ENCODE data around the gene DLG2. TPM values are rescaled to one million over a fixed set of nuclear protein-coding genes. Genes with fewer than 3 reads are reported as not detected.
"Not testable (repeated sequence)": the region's sequence is repeated elsewhere in the genome, so short reads cannot be mapped to it uniquely, and the experiment has no call there.

DLG2 gene
- total RNA-seq, 1 donor = 1.1 TPM

DNA sequence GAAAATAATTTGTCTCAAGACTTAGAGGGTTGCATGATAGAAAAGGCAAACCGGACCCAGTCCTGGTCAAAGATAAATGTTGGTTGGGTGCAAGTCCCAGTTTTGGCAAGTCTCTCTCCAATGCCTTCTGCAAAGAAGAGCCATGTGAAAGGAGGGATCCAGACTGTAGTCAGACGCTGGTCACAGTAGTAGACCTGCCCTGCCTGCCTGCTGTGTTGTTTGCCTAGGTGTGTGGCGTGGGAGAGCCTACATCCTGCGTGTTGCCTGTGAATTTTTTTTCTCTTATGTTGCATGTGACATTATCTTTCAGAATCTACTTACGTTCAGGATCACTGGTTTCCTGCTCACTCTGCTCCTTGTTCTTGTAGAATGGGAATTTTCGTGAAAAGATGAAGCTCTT lies 2143.3 kb downstream of the DLG2 start:
- DNase-seq (ENCODE audit: low read depth in 2 of 3, low spot score in 2 of 3) = no peak

DNA sequence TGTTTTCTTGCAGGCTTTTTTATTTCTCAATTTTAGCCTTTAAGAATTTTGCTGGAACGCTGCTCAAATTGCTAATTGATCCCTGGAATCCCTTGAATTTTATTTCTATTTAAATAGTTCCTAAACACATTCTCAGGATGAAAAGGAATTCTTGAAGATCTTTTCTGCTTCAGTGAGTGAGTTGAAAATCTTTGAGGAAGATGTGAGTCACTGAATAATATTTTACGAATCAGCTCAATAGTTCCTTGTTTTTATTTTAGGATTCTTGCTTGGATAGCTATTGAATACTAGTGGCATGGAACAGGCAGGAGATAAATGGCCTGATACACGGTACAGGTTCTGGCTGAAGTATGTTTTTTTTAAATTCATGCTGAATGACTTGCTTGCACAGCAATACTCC lies 2146.3 kb downstream of the DLG2 start:
- no peak for DNase-seq (ENCODE audit: low read depth in 2 of 3, low spot score in 2 of 3)

DNA sequence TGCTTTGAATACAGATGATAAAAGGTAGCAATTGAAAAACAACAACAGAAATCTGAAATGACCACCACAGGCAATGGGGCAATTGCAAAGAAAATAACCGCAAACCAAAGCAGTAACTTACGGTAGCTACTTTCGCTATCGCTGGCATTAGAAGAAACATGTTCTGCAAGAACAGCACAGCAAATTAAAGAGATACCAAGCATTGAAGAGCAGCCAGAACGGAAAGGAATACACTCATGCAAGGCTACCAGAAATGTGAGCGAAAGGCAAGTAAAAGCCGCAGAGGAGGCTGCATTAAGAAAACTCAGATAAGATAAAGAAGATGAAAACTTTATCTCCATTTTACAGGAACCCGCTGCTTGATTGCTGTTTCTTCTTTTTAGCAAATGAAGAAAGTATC lies 2146.9 kb downstream of the DLG2 start:
- no peak for DNase-seq (ENCODE audit: low read depth in 2 of 3, low spot score in 2 of 3)

DNA sequence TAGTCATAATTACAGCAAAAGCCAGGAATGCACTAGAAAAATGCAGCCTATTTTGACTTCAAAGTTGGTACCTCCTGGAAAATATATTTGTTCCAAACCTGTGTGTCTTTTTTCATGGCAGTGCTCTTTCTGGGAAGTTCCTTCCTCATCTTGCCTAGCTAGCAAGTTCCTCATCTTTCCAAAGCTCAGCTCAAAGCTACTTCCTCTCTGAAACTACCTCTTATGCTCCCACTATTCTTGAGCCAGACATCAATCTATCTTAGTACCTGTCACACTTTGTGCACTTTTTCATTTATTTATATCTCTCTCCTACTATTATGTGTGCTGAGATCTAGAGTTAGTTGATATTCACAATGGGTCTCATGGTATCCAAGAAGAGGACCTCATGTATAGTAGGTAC lies 2149.4 kb downstream of the DLG2 start:
- no peak for DNase-seq (ENCODE audit: low read depth in 2 of 3, low spot score in 2 of 3)

DNA sequence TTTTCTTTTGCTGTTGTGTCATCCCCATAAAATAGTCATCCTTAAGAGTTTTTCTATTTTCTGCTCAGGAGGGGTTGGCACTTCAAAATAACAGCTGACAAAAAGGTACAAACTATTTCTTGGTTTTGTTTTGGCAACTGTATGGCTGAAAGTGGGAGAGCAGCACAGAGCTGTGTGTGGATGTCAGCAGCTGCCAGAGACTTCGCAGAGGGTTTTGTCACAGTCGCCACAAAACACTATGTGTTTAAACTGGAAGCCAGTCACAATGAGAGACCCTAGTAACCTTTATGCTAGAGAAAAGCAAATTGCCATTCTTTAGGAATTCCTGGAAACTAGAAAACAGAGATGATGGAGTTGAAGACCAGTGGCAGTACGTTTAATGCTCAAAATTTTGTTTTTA lies 2151.4 kb downstream of the DLG2 start:
- DNase-seq (ENCODE audit: low read depth in 2 of 3, low spot score in 2 of 3) = no peak

DNA sequence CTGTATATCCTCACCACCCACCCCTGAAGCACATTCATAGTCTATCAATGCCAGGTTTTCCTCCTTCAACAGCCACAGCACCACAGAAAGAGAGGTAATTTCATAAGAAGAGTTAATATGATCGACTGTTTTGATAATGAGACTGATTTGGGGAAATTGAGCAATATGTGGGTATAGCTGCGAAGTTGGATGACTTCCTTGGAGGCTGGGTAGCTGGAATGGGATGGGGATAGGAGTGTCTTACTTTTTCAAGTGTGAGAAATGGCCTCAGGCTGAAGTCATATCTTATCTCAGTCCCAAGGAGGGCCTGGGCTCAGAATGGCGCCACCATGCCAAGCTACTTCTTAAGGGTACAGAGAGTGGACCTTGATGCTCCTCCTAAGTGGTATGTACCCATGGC lies 2153.4 kb downstream of the DLG2 start:
- DNase-seq (ENCODE audit: low read depth in 2 of 3, low spot score in 2 of 3) = no peak

DNA sequence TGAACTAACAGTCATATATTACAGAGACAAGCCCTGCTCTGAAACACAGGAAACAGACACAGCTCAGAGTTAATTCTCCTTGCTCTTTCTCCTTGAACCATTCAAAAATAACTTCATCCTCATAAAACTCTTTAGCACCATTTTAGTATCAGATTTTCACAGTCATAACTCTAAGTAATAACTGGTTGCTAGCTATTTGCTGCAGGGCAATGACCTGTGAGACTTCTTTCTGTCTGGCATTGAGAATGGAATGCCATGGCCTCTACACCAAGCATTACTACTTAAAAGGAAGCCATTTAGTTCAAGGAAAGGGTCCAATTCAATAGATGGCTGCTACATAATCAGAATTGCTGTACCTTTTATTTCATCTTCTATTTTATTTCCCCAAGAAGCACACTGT lies 2154.3 kb downstream of the DLG2 start:
- no peak for DNase-seq (ENCODE audit: low read depth in 2 of 3, low spot score in 2 of 3)

DNA sequence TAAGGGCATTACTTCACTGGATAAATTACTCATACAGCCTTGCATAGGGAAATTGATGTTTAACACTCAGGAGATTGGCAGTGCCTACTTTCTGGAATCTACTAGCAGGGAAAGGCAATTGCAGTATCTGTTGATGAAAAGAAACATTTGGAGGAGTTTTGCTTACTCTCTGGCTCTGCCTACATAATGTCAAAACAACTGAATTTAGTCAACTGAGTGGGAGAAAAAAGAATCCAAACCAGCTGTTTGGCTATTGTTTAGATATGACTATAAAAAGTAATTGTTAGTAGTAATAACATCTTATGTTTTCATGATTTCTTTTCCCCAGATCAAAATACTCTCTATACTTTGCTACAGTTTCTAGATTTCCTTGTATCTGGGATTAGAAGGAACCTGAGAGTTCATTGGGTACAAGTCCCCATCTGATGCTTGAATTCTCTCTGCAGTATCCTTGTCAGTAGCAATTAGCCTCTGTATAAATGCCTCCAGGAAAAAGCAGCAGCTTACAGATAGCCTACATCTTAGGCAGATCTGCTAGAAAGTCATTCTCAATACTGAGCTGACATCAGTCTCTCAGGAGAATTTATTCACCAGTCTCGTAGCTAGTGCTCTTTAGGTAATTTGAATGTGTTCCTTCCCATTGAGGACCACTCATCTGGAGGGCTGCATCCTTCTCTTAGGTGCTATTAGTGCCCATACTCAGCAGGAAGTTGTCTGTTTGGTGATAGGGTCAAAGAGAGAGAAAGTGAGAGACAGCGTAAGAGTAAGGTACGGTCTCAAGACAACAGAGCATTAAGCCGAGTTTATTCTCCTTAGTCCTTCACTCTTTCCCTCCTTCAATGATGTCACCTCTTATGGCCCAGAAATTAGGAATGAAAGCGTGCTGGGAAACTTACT lies 2155.1 kb downstream of the DLG2 start:
- DNase-seq (ENCODE audit: low read depth in 2 of 3, low spot score in 2 of 3) = peak in 1 of 3 donors; percentile 0

DNA sequence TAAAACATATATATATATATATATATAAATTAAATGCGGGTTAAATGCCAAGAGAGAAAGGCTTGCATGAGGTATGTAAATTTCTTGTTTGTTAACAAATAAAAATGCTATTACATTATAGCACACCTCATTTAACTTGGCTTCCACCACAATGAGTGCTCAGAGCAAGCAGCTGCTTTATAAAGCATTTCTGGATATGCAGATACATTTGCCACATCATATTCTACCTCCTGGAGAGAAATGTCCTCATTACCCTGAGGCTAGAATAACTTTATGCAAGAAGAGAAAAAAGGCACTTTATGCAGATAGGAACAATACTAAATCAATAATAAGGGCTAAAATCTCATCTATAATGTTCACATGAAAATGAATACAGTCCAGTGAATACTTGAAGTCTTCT lies 2159.3 kb downstream of the DLG2 start:
- no peak for DNase-seq (ENCODE audit: low read depth in 2 of 3, low spot score in 2 of 3)

DNA sequence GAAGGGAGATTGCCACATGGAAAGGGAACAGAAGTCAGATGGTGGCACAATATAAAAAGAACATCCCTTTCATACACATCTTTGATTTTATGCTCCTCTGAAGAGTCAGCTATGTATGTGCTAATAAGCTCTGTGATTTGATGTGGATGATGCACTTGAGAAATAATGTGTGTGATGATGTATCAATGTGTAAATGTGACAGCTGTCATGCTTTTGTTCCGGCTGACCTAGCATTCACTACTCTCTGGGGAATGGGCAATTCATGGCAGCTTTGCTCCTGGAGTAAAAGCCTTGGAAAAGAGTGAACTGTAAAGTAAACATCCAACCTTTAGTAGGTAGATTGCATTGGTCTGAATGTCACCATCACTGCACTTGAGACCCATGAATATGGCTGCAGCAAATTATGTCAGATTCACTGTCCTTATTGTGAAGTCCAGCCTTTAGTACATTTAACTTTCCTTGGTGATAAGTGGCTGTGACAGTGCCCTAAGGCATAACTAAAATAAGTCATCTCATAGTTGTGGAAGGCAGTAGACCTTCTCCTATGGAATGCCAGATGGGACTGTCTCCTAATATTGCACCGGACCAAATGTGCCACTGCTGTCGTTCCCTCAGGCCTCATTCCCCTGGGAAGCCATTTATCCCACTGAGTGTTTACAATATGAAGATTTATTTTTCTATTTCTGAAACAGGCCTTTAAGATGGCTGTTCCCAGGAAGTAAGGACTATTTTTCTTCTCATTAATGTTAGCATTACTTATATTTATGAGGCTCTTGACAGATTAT lies 2162.8 kb downstream of the DLG2 start:
- no peak for DNase-seq (ENCODE audit: low read depth in 2 of 3, low spot score in 2 of 3)

DNA sequence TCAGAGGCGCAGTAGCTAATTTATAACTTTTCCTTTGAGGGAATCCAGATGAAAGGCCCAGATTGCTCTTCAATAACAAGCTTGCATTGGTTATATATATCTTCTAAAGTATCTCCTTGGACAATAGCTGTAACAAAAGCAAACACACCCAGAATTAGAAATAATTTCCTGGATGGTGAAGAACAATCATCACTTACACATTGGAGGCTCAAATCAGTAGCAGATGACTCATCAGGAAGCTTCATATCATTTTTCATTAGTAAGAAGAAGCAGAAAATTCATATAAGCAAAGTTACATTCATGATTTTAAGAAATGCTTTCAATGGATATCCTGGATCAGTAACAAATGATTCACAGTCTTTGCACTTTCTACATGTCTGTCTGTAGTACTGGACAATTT lies 2167.3 kb downstream of the DLG2 start:
- DNase-seq (ENCODE audit: low read depth in 2 of 3, low spot score in 2 of 3) = no peak

DNA sequence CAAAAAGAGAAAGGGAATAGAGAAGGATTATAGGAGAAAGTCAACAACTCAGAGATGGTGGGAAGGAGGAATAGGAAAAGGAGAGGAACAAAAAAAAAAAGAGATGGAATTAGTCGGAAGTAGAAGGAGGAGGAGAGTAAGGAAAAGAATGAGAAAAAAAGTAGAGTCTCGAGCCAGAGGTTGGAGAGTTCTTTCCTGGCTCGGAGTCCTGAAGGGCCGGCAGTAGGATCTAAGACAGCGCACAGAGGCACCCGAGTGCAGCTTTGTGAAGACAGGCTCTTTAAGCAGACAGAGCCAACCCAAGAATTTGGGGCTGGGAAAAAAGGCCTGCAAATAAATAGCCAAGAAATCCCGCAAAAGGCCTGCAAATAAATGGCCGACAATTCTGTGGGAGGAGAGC lies 2170.6 kb downstream of the DLG2 start:
- no peak for DNase-seq (ENCODE audit: low read depth in 2 of 3, low spot score in 2 of 3)

DNA sequence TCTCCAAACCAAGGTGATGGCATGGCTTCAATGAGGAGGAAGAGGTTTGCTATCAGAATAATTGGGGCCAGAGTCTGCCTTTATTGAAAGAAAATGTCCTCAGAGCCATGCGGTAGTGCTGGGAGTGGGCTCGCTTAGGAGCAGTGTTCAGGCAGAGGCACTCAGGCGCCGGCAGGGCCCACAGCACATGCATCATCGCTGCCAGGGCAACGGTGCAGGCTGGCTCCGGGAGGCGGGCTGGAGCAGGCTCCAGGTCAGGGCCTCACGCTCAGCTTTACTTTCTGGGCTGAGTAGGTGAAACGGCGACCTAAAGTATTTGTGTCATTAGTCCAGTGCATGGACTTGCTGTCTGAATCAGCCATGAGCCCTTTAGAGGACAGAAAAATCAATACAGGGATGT lies 2171.1 kb downstream of the DLG2 start:
- no peak for DNase-seq (ENCODE audit: low read depth in 2 of 3, low spot score in 2 of 3)

DNA sequence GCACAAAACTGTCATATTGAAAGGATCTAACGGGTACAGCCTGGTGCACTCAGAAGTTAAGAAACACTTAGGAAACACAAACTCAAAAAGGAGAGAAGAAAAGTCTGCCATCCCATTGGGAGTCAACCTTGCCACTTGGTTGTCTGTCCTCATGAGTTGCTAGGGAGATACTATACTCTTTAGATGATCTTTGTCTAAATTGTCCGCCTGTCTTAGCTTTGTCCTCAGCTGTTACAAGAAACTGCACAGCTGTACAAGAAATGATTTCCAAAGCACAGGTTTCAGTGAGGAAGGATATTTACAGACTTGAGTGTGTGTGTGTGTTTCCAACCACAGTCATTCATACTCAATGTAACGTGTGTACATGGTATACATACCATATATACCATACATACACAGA lies 2171.8 kb downstream of the DLG2 start:
- no peak for DNase-seq (ENCODE audit: low read depth in 2 of 3, low spot score in 2 of 3)

DNA sequence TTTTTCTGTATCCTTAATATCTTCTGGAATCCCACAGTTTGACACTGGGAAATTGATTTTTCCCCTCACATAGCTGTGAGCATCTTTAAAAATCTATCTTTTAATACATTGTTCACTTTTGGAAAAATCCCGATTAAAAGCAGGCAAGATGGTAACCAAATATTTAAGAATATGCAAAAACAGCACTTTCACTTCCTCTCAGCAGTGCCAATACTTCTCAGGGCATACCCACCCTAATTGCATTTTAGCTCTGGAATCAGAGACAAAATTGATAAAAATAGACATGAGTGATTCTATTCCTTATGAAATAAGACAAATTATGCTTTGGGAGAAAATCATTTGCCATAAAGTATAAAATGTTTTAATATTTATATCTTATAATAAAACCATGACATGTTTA lies 2172.5 kb downstream of the DLG2 start:
- no peak for DNase-seq (ENCODE audit: low read depth in 2 of 3, low spot score in 2 of 3)

DNA sequence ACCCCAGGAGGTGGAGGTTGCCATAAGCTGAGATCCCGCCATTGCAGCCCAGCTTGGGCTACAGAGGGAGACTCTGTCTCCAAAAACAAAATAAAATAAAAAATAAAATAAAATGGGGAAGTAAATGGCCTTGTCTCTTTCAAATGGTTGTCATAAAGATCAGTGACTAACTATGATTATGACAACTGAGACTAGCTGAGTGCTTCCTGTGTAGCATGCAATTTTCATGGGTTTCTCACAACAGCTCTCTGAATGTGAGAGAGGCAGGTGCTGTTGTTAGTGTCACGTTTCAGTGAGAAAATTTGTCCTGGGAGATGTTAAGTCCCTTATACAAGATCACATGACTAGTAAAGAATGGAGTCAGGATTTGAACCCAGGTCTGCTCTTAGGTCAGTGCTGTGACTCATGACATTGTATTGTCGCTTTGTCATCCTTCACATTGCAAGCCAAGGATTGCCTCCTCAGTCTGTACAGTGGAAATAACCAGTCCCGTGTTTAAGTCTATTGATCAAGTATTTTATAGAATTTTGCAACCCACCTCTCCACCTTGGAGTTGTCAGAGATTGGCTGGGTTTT lies 2177.7 kb downstream of the DLG2 start:
- DNase-seq (ENCODE audit: low read depth in 2 of 3, low spot score in 2 of 3) = no peak

DNA sequence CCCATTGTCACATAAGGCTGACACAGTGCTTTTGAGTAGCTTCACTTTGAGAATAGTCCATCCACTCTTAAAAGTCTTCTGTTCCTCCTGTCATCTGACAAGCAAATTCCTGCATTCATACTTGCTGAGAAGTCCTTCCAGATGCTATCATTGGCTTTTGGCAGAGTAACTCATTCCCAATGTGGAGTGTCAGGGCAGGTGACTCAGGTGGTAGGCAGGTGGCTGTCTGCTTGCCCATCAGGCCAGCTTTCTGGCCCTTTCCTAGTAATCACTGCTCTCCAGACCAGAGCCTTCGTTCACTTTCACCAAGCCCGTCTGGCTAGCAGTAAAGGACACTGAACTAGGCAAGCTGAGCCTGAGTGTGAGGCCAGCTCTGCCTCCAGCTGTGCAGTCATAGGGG lies 2178.5 kb downstream of the DLG2 start:
- no peak for DNase-seq (ENCODE audit: low read depth in 2 of 3, low spot score in 2 of 3)

DNA sequence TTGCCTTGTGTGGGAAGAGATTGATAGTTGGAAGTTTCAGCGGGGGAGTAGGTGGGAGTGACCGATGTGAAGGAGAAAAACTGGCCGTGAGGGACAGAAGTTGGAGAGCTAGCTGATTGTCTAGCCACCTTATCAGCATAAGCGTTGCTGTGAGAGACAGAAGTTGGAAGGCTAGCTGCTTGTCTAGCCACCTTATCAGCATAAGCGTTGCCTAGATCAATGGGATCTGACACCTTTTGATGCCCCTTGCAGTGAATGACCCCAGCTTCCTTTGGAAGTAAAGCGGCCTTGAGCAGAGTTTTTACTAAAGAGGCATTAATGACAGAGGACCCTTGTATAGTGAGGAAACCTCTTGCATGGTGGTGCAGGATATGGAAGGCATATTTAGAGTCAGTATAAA lies 2183.3 kb downstream of the DLG2 start:
- not testable (repeated sequence) for DNase-seq (ENCODE audit: low read depth in 2 of 3, low spot score in 2 of 3)

DNA sequence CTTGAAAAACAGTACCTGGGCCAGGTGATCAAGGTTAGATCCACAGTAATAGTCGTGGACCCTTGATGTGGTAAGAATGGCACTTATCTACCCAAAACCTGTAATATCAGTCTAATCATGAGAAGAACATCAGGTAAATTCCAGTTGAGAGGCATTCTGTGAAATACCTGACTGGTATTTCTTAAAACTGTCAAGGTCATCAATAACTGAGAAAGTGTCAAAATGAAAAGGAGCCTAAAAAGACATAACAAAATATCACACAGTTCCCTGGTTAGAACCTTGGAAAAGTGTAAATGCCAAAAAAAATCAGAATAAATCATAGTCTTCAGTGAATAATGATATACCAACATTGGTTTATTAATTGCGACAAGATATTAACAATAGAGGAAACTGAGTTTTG lies 2185.5 kb downstream of the DLG2 start:
- DNase-seq (ENCODE audit: low read depth in 2 of 3, low spot score in 2 of 3) = no peak

DNA sequence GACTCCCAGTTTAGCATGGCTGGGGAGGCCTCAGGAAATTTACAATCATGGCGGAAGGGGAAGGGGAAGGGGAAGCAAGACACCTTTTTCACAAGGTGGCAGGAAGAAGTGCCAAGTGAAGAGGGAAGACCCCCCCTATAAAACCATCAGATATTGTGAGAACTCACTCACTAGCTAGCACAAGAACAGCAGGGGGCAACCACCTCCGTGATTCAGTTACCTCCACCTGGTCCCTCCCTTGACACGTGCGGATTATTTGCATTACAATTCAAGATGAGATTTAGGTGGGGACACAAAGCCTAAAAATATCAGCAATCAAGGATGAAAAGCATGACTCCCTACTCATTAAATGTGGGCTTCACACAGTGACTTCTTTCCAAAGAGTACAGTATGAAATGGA lies 2186.0 kb downstream of the DLG2 start:
- no peak for DNase-seq (ENCODE audit: low read depth in 2 of 3, low spot score in 2 of 3)

DNA sequence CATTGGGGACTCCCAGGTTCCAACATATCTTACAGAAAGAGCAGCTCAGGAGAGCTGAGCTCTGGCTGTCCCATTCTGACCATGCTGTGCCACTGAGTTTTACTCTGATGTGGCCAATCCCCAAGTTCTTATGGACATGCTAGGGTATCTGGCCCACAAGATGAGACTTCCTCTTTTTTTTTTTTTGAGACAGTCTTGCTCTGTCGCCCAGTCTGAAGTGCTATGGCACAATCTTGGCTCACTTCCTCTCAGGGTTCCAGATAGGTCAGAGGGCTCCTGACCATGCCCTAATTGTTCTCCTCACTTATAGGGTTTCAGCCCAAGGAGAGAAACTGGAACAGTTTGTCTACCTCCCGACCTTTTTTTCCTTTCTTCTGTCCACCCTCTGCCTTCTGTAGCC lies 2188.7 kb downstream of the DLG2 start:
- no peak for DNase-seq (ENCODE audit: low read depth in 2 of 3, low spot score in 2 of 3)

DNA sequence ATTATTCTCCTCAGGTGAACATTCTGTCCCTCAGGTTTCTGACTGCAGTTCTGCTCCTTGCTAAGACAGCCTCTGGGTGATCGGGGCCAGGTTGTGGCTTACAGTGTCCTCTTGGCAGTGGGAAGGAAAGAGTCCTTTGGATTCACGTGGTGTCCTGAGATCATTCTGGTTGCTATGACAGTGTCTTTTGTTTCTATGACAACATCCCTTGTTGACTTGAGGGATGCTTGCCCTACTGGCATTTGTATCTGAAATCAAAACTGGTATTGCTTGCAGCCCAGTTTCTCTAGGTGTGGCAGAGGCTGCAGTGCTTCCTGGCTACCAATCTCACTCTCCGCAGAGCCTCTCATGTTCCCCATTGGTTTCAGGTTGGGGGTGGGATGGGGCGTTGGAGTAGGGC lies 2189.2 kb downstream of the DLG2 start:
- DNase-seq (ENCODE audit: low read depth in 2 of 3, low spot score in 2 of 3) = no peak
